ENCODE results near the gene IFRD2.

DNA sequence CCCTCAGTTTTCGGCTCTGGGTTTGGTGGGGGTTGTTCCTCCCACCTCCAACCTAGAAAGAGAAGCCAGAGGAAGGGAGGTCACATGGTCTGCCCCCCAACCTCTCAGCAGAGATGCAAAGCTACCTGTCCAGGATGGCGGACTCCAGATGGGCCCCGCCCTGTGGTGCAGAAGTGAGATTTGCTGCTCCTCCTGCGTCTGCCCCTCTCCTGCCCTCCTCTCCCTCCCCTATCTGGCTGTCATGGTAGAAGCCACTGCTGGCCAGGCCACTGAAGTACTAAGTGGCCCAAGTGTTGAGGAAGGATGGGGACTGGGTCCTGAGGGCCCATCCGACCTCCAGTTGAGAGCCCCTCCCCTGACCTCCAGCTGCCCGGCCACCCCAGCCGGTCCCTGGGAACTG is 25.4 kb downstream of the IFRD2 start:
- TF ChIP-seq, protein P1, sequence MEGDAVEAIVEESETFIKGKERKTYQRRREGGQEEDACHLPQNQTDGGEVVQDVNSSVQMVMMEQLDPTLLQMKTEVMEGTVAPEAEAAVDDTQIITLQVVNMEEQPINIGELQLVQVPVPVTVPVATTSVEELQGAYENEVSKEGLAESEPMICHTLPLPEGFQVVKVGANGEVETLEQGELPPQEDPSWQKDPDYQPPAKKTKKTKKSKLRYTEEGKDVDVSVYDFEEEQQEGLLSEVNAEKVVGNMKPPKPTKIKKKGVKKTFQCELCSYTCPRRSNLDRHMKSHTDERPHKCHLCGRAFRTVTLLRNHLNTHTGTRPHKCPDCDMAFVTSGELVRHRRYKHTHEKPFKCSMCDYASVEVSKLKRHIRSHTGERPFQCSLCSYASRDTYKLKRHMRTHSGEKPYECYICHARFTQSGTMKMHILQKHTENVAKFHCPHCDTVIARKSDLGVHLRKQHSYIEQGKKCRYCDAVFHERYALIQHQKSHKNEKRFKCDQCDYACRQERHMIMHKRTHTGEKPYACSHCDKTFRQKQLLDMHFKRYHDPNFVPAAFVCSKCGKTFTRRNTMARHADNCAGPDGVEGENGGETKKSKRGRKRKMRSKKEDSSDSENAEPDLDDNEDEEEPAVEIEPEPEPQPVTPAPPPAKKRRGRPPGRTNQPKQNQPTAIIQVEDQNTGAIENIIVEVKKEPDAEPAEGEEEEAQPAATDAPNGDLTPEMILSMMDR (IDR thresholded peaks at IDR 0.05) = no peak
- TF ChIP-seq POLR2A (IDR thresholded peaks at IDR 0.05) = no peak

Measured in testis (tissue), 2 donors.